SU-DHL-6 (cell line): ENCODE results near the gene BMAL2.

Source experiments
- CTCF ChIP-seq: fragments of 200-600 bp; sonication (generic); IDR thresholded peaks from one replicate; pipeline ENCODE4 v1.5.1; 2017; ENCODE audit warnings: antibody characterized with exemption, mild to moderate bottlenecking, low read length, moderate library complexity; ENCODE audit not compliant: insufficient read depth, poor library complexity, severe bottlenecking
- EZH2phosphoT487 ChIP-seq: fragments of 200-600 bp; sonication (generic), shearing (Covaris generic); conservative IDR thresholded peaks from 2 replicates; pipeline ENCODE4 v1.6.1; 2018; ENCODE audit warnings: mild to moderate bottlenecking, antibody characterized with exemption, low read length, moderate library complexity, mixed read lengths

- TF ChIP-seq EZH2phosphoT487 (no peak), CTCF (no peak)
These were observed 47.2 kb upstream of the BMAL2 start for GRCh38 chr12:27285403-27285802.
